Adipocyte (in vitro differentiated cells): ENCODE results near the gene LMO3.

ENCODE experiments used
- DNase-seq: peaks from one replicate; pipeline ENCODE4 v3.0.0-alpha.2; 2015; ENCODE audit warnings: low read depth
- H3K27me3 ChIP-seq: replicated peaks from 2 replicates; pipeline ENCODE4 v1.7.0; 2013; ENCODE audit warnings: mild to moderate bottlenecking, low read length, moderate library complexity; ENCODE audit not compliant: control insufficient read depth, insufficient read depth
- H3K36me3 ChIP-seq: 2 replicates; pipeline ENCODE4 v1.7.0; 2013; ENCODE audit warnings: low read length, mild to moderate bottlenecking, moderate library complexity; ENCODE audit not compliant: control insufficient read depth, insufficient read depth, severe bottlenecking
- H3K4me1 ChIP-seq: 2 replicates; pipeline ENCODE4 v1.7.0; 2013; ENCODE audit warnings: mild to moderate bottlenecking, low read length, moderate library complexity; ENCODE audit not compliant: control insufficient read depth, insufficient read depth
- H3K4me3 ChIP-seq: 2 replicates; pipeline ENCODE4 v1.7.0; 2013; ENCODE audit warnings: mild to moderate bottlenecking, low read length, moderate library complexity
- H3K9ac ChIP-seq: 2 replicates; pipeline ENCODE4 v1.7.0; 2013; ENCODE audit warnings: mild to moderate bottlenecking, low read length, moderate library complexity
- H3K9me3 ChIP-seq: 2 replicates; pipeline ENCODE4 v1.7.0; 2013; ENCODE audit warnings: mild to moderate bottlenecking, low read length, moderate library complexity; ENCODE audit not compliant: control insufficient read depth

LMO3 gene

DNA sequence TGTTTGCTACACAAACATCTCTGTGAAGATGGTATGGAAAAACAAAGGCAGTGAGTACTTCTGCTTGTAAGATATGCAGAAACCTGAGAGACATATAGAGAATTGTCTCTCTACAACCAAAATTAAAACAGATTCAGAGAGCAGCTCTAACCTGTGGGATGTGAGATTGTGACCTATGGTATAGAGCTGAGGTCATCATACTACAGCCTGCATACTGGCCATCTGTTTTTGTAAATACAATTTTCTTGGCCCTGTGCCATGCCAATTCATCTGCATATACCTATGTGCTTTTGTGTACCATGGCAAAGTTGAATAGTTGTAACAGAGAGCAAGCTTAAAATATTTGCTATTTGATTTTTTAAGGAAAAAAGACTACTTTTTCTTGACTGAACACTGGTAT is 99.6 kb downstream of the LMO3 start:
- no peaks in the 10 kb centered on the region for H3K4me1 ChIP-seq
- no peaks in the 10 kb centered on the region for H3K36me3 ChIP-seq
- DNase-seq, result no peak

DNA sequence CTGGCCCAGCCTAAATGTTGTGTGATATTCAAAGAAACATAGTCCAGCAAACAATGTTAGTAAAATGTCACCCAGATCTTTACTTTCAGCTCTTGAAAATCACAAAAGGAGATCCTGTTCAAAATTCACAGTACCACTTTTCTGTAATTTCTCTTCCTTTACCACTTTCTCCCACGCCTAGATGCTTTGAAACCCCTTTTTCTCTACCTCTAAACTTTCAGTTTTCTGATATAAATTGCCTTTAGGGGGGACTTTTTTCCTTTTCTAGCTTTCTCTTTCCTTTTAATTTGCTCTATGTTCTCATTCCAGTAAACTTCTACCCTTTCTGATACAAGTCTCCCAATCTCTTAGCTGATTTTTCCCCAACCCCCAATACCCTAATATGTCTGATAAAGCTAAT is 101.8 kb downstream of the LMO3 start:
- H3K4me1 ChIP-seq, result no peaks in the 10 kb centered on the region
- no peak overlapping the region for H3K9ac ChIP-seq
- H3K27me3 ChIP-seq, result no peaks in the 10 kb centered on the region
- no peak for DNase-seq
- no peaks in the 10 kb centered on the region for H3K36me3 ChIP-seq
- no peaks in the 10 kb centered on the region for H3K9me3 ChIP-seq
- H3K4me3 ChIP-seq, result no peak overlapping the region

More for the DNA sequence above, 99.6 kb downstream of the LMO3 start:
- Histone ChIP-seq H3K9me3 (no peaks in the 10 kb centered on the region), H3K9ac (no peak overlapping the region), H3K27me3 (no peaks in the 10 kb centered on the region), H3K4me3 (no peak overlapping the region)

DNA sequence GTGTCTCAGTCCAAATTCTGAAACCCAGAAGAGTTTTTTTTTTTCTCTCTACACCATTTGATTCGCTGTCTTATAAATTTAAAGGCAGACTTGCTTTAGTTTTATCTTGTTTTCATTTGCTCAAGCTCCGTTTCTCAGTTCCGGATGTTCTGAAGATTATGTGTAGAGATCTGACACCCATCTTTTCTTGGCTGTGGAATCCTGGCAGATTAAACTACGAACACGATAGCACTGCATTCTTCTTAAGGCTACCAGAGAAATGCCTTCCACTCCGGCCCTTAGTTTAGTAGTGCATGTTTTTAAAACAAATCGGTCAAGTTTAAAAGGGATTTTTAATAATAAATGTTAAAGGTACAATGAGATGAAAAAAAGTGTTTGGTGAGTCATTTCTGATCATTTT is 106.4 kb downstream of the LMO3 start:
- Histone ChIP-seq H3K36me3 (no peaks in the 10 kb centered on the region), H3K4me1 (no peaks in the 10 kb centered on the region), H3K9ac (no peak overlapping the region), H3K27me3 (no peaks in the 10 kb centered on the region), H3K4me3 (no peak overlapping the region), H3K9me3 (no peaks in the 10 kb centered on the region)
- no peak for DNase-seq
